Measurements from ENCODE around the gene LHX1. TPM values are rescaled to one million over a fixed set of nuclear protein-coding genes. Genes with fewer than 3 reads are reported as not detected.

LHX1 gene
- total and polyA plus RNA-seq, 2 of the 8 experiments (the other 6 are each of a cell fraction or from before 2014, with no cell fraction given) = 0.26 to 0.93 TPM

DNA sequence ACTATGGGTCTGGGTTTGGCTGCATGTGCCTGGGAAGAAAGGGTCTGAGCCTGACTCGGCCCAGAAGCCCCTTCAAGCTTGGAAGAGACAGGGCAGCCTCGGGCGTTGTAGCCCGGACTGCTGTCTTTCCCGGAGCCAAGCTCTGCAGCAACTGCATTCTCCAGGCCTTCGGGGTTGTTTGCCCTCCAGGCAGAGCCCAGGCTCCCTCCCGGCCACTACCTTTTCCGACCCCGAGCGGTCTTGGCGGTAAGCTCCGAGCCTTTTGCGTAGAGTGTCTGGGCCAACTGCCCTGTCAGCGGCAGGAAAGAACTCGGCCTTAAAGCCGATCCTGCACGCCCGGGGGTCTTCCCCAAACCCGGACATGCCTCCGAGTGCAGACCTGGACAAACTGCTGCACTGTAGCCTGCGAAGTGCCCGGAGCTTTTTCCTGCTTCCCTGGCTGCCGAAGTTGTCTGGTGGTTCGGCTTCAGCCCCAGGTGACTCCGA lies 1.3 kb downstream of the LHX1 start (continued):
- TF ChIP-seq, protein P1, sequence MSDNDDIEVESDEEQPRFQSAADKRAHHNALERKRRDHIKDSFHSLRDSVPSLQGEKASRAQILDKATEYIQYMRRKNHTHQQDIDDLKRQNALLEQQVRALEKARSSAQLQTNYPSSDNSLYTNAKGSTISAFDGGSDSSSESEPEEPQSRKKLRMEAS (IDR thresholded peaks at IDR 0.05) = 0 out of 2 replicates have a peak, but pooled peaks have one; percentile 4
- no peak for TF ChIP-seq HDAC2 (IDR thresholded peaks at IDR 0.05; ENCODE audit: borderline replicate concordance in 1 of 2, low read depth in 2 of 2, low read length in 2 of 2)
- no peak for TF ChIP-seq POLR2AphosphoS5 (IDR thresholded peaks at IDR 0.05; ENCODE audit: low read depth, low read length)
- no peak for TF ChIP-seq SP2 (IDR thresholded peaks at IDR 0.05; ENCODE audit: low read length)
- no peak for TF ChIP-seq CREB1 (IDR thresholded peaks at IDR 0.05)
- TF ChIP-seq, protein P2, sequence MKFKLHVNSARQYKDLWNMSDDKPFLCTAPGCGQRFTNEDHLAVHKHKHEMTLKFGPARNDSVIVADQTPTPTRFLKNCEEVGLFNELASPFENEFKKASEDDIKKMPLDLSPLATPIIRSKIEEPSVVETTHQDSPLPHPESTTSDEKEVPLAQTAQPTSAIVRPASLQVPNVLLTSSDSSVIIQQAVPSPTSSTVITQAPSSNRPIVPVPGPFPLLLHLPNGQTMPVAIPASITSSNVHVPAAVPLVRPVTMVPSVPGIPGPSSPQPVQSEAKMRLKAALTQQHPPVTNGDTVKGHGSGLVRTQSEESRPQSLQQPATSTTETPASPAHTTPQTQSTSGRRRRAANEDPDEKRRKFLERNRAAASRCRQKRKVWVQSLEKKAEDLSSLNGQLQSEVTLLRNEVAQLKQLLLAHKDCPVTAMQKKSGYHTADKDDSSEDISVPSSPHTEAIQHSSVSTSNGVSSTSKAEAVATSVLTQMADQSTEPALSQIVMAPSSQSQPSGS (IDR thresholded peaks at IDR 0.05; ENCODE audit: low read length) = no peak
- TF ChIP-seq KDM1A (IDR thresholded peaks at IDR 0.05; ENCODE audit: borderline replicate concordance, low read length) = no peak
- no peak for TF ChIP-seq YY1 (IDR thresholded peaks at IDR 0.05; ENCODE audit: low read depth, low read length)
- no peak for TF ChIP-seq TEAD4 (IDR thresholded peaks at IDR 0.05; ENCODE audit: low read depth, low read length)
- peak; percentile 16; the same call in 1 of the 2 replicates for TF ChIP-seq GABPA (IDR thresholded peaks at IDR 0.05; ENCODE audit: borderline replicate concordance, insufficient read depth, low read length)
- peak; percentile 89 for TF ChIP-seq SUZ12 (IDR thresholded peaks at IDR 0.05; ENCODE audit: low read length)
- TF ChIP-seq ZNF274 (IDR thresholded peaks at IDR 0.05; ENCODE audit: borderline replicate concordance, extremely low read depth, low read length) = no peak
- peak; percentile 33 for TF ChIP-seq KDM4A (IDR thresholded peaks at IDR 0.05; ENCODE audit: low read depth, low read length, severe bottlenecking)

All from H1 (cell line).